ENCODE results near the gene CALCOCO1. TPM values are rescaled to one million over a fixed set of nuclear protein-coding genes. Genes with fewer than 3 reads are reported as not detected.

The CALCOCO1 gene
- total RNA-seq, 1 experiment from 2014 or later = 16.8 TPM

DNA sequence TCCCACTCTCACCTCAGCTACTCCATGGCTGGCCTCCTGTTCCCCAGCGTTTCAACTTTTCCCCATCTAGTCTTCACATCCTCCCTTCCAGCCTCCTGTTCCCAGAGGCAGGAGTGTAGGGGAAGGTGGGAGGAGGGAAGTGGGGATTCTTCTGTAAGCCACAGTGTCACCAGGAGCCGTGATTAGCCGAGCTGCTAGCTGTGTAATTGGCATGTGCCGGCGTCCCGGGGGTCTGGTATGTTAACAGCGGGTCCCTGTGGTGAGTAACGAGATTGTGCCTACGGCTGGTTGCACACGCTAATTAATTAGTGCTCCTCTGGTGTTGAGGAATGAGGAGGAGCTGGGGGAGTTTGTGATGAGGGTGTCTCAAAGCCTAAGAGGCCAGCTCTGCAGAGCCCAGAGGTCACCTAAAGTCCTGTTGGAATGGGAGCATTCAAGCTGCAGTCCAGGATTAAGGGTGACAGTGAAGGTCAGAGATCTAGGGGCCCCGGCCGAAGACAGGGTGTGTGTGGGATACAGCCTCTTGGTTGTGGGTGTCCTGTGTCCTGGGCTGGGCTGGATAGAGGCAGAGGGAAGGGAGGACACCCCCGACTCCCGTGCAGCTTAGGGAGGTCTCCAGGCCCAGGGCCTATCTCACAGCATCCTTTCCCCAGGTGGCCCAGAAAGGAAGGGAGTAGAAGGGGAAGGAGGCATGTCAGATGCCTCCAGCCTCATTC, 10.0 kb upstream of the CALCOCO1 start:
- peaks cover 3% of the 10 kb centered on the region for H3K27me3 ChIP-seq (replicated peaks; ENCODE audit: insufficient read depth, low read depth, low read length, poor library complexity)
- H3K4me3 ChIP-seq (ENCODE audit: low read depth, low read length, poor library complexity, severe bottlenecking) = no peak overlapping the region
- ChIA-PET POLR2A (ENCODE audit: low non-redundant PET) (interaction anchor here (0.5 kb wide), 1 partner anchor 18 kb away, joined by 3 read pairs; no protein-coding TSS in a partner anchor), CTCF (interaction anchor here (0.6 to 1.1 kb wide), 3 partner anchors 9 to 251 kb away, joined by 3 to 17 read pairs (median 4); no protein-coding TSS in a partner anchor)
- peak; percentile 86 for DNase-seq (ENCODE audit: low spot score)
- TF ChIP-seq EZH2 (IDR thresholded peaks at IDR 0.05; ENCODE audit: borderline replicate concordance, low read depth, low read length, poor library complexity, severe bottlenecking) (no peak), CTCF (conservative IDR thresholded peaks at IDR 0.05; ENCODE audit: low read depth, low read length) (no peak)
- peaks cover 30% of the 10 kb centered on the region for H3K4me1 ChIP-seq (ENCODE audit: insufficient read depth, low read length, poor library complexity, severe bottlenecking)
- no peaks in the 10 kb centered on the region for H3K36me3 ChIP-seq (ENCODE audit: insufficient read depth, low read length, poor library complexity, severe bottlenecking)
- intact Hi-C loops (cut with micrococcal nuclease; ENCODE audit: unreplicated experiment) = no loop called here
- no TSS peak for BruUV-seq (replicated peaks)
- H3K27ac ChIP-seq (ENCODE audit: low read depth, low read length, poor library complexity, severe bottlenecking) = no peak overlapping the region
- no peaks in the 10 kb centered on the region for H3K9me3 ChIP-seq (ENCODE audit: low read depth, low read length, poor library complexity, severe bottlenecking)

DNA sequence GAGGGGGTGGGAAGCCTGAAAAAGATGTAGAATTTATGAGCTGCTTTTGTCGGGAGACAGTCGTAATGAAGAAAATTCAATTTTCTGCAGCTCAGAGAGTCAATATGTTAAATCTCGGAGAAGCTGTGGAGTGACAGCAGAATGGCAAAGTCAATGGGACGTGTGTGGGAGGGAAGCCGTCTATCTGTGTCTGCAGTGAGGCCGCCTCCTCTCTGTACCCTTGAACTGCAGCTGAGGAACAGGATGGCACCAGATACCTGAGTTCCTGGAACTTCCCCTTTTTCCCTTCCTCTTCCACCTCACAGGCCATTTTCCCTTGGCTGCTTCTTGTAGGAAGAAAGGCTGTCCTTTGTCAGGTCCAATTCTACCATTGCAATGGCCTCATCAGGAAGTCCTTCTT, 9.3 kb upstream of the CALCOCO1 start:
- BruUV-seq (replicated peaks) = no TSS peak
- no peak for DNase-seq (ENCODE audit: low spot score)

GRCh38 chr12:53735556-53735955, 8.3 kb upstream of the CALCOCO1 start:
- intact Hi-C loops (cut with micrococcal nuclease; ENCODE audit: unreplicated experiment) = no loop called here
- TF ChIP-seq CTCF (conservative IDR thresholded peaks at IDR 0.05; ENCODE audit: low read depth, low read length) (no peak), EZH2 (IDR thresholded peaks at IDR 0.05; ENCODE audit: borderline replicate concordance, low read depth, low read length, poor library complexity, severe bottlenecking) (no peak)
- H3K27me3 ChIP-seq (replicated peaks; ENCODE audit: insufficient read depth, low read depth, low read length, poor library complexity) = peaks cover 3% of the 10 kb centered on the region
- no peaks in the 10 kb centered on the region for H3K36me3 ChIP-seq (ENCODE audit: insufficient read depth, low read length, poor library complexity, severe bottlenecking)
- ChIA-PET CTCF (interaction anchor here (0.6 kb wide), 2 partner anchors 9 to 11 kb away, joined by 3 read pairs; no protein-coding TSS in a partner anchor), POLR2A (ENCODE audit: low non-redundant PET) (no interaction called here)
- no peaks in the 10 kb centered on the region for H3K9me3 ChIP-seq (ENCODE audit: low read depth, low read length, poor library complexity, severe bottlenecking)
- H3K4me3 ChIP-seq (ENCODE audit: low read depth, low read length, poor library complexity, severe bottlenecking) = no peak overlapping the region
- no peak for DNase-seq (ENCODE audit: low spot score)
- H3K27ac ChIP-seq (ENCODE audit: low read depth, low read length, poor library complexity, severe bottlenecking) = no peak overlapping the region
- no TSS peak for BruUV-seq (replicated peaks)
- peaks cover 30% of the 10 kb centered on the region for H3K4me1 ChIP-seq (ENCODE audit: insufficient read depth, low read length, poor library complexity, severe bottlenecking)

More for the DNA sequence above, 9.3 kb upstream of the CALCOCO1 start:
- peaks cover 3% of the 10 kb centered on the region for H3K27me3 ChIP-seq (replicated peaks; ENCODE audit: insufficient read depth, low read depth, low read length, poor library complexity)
- intact Hi-C loops (cut with micrococcal nuclease; ENCODE audit: unreplicated experiment) = no loop called here
- no peaks in the 10 kb centered on the region for H3K9me3 ChIP-seq (ENCODE audit: low read depth, low read length, poor library complexity, severe bottlenecking)
- ChIA-PET CTCF (interaction anchor here (0.9 to 1.1 kb wide), 2 partner anchors 9 to 34 kb away, joined by 3 to 4 read pairs; no protein-coding TSS in a partner anchor), POLR2A (ENCODE audit: low non-redundant PET) (no interaction called here)
- peaks cover 30% of the 10 kb centered on the region for H3K4me1 ChIP-seq (ENCODE audit: insufficient read depth, low read length, poor library complexity, severe bottlenecking)
- TF ChIP-seq CTCF (conservative IDR thresholded peaks at IDR 0.05; ENCODE audit: low read depth, low read length) (no peak), EZH2 (IDR thresholded peaks at IDR 0.05; ENCODE audit: borderline replicate concordance, low read depth, low read length, poor library complexity, severe bottlenecking) (no peak)
- no peak overlapping the region for H3K27ac ChIP-seq (ENCODE audit: low read depth, low read length, poor library complexity, severe bottlenecking)
- no peak overlapping the region for H3K4me3 ChIP-seq (ENCODE audit: low read depth, low read length, poor library complexity, severe bottlenecking)
- no peaks in the 10 kb centered on the region for H3K36me3 ChIP-seq (ENCODE audit: insufficient read depth, low read length, poor library complexity, severe bottlenecking)
